Mucosa of descending colon (tissue), 3 donors: ENCODE measurements around the gene TMEM205. TPM values are rescaled to one million over a fixed set of nuclear protein-coding genes. Genes with fewer than 3 reads are reported as not detected.
"Not testable (repeated sequence)": the region's sequence is repeated elsewhere in the genome, so short reads cannot be mapped to it uniquely, and the experiment has no call there.

Experiments used
- ATAC-seq: fragments of 200-7000 bp; cut with Tn5 transposase; one replicate; pipeline ENCODE4 v1.9.1; 2020; ENCODE audit warnings: mild to moderate bottlenecking, moderate library complexity
- DNase-seq, 3 donors: peaks; one replicate each; pipeline ENCODE4 v3.0.0-alpha.2; 2020
- H3K36me3 ChIP-seq: fragments of 200-600 bp; one replicate; pipeline ENCODE4 v1.8.0; 2021; ENCODE audit warnings: low read depth, mild to moderate bottlenecking
- H3K4me1 ChIP-seq: fragments of 200-600 bp; one replicate; pipeline ENCODE4 v1.8.0; 2021; ENCODE audit warnings: low read depth, mild to moderate bottlenecking
- H3K4me3 ChIP-seq: fragments of 200-600 bp; one replicate; pipeline ENCODE4 v1.8.0; 2021; ENCODE audit warnings: mild to moderate bottlenecking
- H3K9me3 ChIP-seq: fragments of 200-600 bp; one replicate; pipeline ENCODE4 v1.8.0; 2021; ENCODE audit warnings: mild to moderate bottlenecking
- intact Hi-C, 2 donors: fragments of 100-400 bp; cut with DNase I in 1 of 2; cut with micrococcal nuclease in 1 of 2; formaldehyde crosslinking; loops; one replicate each; pipeline versions ENCODE4 v1.11.0 to v1.11.1; 2022; cut with DNase I, micrococcal nuclease
- total RNA-seq, 3 donors: library from RNA; stranded (reverse); fragmentation: NEBNext Ultra II Directional in 2 of 3; extraction: Animal tissue kit (Norgen Biotek cat#: 25700) in 2 of 3; gene quantifications; one replicate each; pipeline versions ENCODE4 v1.2.1 to v1.2.4, GENCODE V29; 2021 to 2023
- TF ChIP-seq, protein P1 (sequence below): fragments of 200-600 bp; IDR thresholded peaks from one replicate; pipeline ENCODE4 v1.8.0; 2022; ENCODE audit warnings: antibody characterized with exemption, mild to moderate bottlenecking
- donor health status: DM: no; HTN: no; CAD: no; lungs with moderate emphysema.
- donor health status: DM: no; HTN: no; CAD: no.
- donor health status: DM: no; HTN: yes; CAD: no.

Gene TMEM205
- total RNA-seq, 3 donors from 2014 or later: 37.3 to 61.8 (median 55.7) TPM

DNA sequence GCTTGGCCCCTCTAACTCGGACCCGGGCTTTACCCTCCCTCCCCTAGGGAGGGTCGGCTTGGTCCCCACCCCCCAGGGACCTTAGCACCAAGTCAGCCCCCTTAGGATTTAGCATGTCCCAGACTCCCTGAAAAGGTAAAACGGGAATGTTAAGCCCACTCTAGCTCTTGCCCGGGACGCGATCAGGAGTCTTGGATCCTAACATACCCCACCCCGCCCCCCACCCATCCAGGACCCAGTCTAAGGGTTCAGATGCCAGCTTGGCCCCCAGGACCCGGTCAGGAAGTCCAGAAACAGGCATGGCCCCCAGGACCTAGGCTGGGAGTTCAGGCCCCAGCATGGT is 37.6 kb upstream of the TMEM205 start:
- Histone ChIP-seq H3K36me3 (no peaks in the 10 kb centered on the region), H3K9me3 (no peaks in the 10 kb centered on the region), H3K4me1 (peaks cover 29% of the 10 kb centered on the region), H3K4me3 (no peak overlapping the region)
- TF ChIP-seq, protein P1, sequence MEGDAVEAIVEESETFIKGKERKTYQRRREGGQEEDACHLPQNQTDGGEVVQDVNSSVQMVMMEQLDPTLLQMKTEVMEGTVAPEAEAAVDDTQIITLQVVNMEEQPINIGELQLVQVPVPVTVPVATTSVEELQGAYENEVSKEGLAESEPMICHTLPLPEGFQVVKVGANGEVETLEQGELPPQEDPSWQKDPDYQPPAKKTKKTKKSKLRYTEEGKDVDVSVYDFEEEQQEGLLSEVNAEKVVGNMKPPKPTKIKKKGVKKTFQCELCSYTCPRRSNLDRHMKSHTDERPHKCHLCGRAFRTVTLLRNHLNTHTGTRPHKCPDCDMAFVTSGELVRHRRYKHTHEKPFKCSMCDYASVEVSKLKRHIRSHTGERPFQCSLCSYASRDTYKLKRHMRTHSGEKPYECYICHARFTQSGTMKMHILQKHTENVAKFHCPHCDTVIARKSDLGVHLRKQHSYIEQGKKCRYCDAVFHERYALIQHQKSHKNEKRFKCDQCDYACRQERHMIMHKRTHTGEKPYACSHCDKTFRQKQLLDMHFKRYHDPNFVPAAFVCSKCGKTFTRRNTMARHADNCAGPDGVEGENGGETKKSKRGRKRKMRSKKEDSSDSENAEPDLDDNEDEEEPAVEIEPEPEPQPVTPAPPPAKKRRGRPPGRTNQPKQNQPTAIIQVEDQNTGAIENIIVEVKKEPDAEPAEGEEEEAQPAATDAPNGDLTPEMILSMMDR: no peak
- ATAC-seq (no peak), DNase-seq (peak in 1 of 3 donors; percentile 32)
- intact Hi-C loops: no loop called here

DNA sequence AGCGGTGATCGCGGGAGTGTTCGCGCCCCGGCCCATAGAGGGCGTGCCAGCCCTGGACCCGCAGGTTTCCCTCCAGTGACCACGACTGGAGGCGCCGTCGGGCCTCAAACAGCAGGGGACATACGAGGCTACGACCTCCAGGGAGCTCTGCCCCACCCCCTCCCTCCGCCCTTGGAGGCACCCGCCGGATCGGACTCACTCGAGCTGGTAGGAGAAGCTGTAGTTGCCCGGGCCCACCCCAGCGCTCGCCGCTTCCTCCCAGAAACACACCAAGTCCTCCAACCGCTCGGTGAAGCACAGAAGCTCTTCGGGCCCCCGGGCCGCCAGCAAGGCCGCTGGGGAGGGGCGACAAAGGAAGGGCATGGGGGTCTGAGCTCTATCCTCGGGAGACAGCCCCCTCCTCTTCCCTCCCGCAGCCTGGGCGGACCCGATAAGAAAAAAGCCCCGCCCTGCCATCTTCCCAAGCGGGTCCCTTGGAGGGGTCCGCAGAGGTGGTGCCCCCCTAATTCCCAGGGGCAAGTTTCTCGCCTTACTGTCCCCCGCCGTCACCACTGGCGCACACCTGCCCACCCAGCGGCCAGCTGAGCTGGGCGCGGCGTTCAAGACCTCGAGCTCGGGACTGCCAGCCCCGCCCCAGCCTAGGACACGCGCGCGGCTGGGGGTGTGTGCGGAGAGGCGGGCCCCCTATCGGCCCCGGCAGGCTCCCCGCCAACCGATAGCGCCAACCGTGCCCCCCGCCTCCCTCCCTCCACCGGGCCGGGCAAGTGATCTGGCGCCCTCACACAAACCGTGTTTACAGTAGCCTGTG is 37.0 kb upstream of the TMEM205 start:
- Histone ChIP-seq H3K4me3 (no peak overlapping the region), H3K4me1 (peaks cover 29% of the 10 kb centered on the region), H3K9me3 (no peaks in the 10 kb centered on the region), H3K36me3 (no peaks in the 10 kb centered on the region)
- ATAC-seq (peak; percentile 19), DNase-seq (peak; percentile 59 to 78 (median 70))
- intact Hi-C loops: no loop called here
- TF ChIP-seq, protein P1: peak; percentile 61

DNA sequence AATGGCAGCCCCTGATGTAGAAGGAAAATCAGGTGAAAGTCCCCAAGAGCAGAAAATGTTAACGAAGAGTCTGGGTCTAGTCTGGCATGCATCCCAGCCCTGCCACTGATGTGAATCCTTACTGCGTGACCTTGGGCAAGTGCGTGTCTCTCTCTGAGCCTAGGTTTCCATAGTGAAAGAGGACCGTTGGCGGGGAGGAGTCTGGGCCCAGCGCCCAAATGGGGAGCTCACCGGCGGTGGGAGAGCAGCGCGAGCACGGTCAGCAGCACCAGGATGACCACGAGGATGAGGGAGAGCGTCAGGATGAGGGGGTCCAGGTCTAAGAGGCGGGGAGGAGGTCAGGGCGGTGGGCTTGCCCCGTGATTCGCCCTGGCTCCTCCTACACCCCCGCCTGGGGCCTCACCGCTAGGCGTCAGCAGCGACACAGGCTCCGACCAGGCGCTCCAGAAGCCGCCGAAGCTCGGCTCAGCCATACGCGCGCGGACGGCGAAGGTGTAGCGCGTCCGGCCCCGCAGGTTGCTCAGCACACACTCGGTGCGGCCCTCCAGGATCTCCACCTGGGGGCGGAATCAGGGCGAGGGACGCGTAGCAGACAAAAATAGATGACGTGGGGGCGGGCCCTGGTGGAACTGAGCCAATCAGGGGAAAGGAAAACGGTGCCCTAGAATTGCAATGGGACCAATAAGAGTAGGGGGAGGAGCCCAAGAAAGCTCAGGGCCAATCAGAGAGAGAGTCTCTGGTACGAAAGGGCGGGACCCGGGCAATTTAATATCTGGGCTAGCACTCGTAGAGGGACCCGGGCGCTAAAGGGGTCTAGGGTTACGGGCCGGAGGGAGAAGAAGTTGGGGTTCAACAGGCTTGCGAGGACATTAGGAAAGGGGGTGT is 34.8 kb upstream of the TMEM205 start:
- ATAC-seq (peak; percentile 89), DNase-seq (peak; percentile 96 to 97 (median 96))
- TF ChIP-seq, protein P1: peak; percentile 66
- Histone ChIP-seq H3K4me1 (peaks cover 33% of the 10 kb centered on the region), H3K9me3 (no peaks in the 10 kb centered on the region), H3K36me3 (no peaks in the 10 kb centered on the region), H3K4me3 (peak overlapping the region; percentile 24)
- intact Hi-C loops: no loop called here

DNA sequence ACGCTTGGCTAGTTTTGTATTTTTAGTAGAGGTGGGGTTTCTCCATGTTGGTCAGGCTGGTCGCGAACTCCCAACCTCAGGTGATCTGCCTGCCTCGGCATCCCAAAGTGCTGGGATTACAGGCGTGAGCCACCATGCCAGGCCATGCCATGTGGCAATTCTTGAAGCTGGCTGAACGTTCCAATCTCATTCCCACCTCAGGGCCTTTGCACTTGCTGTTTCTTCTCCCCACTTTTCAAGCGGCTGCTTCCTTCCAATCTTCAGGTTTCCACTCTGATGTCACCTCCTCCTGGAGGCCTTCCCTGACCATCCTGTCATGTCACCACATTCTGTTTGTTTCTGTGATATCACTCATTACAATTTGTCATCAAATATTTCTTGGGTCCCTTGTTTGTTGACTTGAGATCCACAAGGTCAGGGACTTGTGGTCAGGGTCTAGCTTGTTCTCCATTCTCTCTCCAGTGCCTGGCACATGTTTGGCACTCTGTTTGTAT is 33.8 kb upstream of the TMEM205 start:
- H3K4me3 ChIP-seq: no peak overlapping the region
- intact Hi-C loops: no loop called here
- peaks cover 40% of the 10 kb centered on the region for H3K4me1 ChIP-seq
- no peak for DNase-seq
- TF ChIP-seq, protein P1: no peak
- no peaks in the 10 kb centered on the region for H3K36me3 ChIP-seq
- ATAC-seq: no peak
- H3K9me3 ChIP-seq: no peaks in the 10 kb centered on the region

DNA sequence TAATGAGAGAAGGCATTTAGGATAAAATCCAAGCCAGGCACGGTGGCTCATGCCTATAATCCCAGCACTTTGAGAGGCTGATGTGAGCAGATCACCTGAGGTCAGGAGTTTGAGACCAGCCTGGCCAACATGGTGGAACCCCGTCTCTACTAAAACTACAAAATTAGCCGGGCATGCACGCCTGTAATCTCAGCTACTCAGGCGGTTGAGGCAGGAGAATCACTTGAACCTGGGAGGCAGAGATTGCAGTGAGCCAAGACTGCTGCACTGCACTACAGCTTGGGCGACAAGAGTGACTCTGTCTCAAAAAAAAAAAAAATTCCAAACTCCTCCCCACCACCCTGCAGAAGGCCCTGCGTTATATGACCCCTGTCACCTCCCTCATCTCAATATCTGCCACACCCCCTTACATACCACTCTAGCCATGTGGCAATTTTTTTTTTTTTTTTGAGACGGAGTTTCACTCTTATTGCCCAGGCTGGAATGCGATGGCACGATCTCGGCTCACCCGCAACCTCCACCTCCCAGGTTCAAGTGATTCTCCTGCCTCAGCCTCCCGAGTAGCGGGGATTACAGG is 33.3 kb upstream of the TMEM205 start:
- ATAC-seq, intact Hi-C loops, H3K36me3 ChIP-seq, H3K4me3 ChIP-seq, DNase-seq, H3K9me3 ChIP-seq: not testable (repeated sequence)
- H3K4me1 ChIP-seq: peaks cover 42% of the 10 kb centered on the region
